Fibroblast of mammary gland (primary cell): Measurements from ENCODE around the gene MOB3C.

Experiments
- DNase-seq: peaks from one replicate; pipeline ENCODE4 v3.0.0-alpha.2; 2010; ENCODE audit warnings: low read depth
- H3K4me3 ChIP-seq: 2 replicates; pipeline ENCODE4 v1.5.1; 2011; ENCODE audit warnings: low read depth, mild to moderate bottlenecking, low read length, moderate library complexity; ENCODE audit not compliant: control insufficient read depth
- TF ChIP-seq, protein P1 (sequence below): conservative IDR thresholded peaks from 2 replicates; pipeline ENCODE4 v1.5.1; 2011; ENCODE audit warnings: low read depth, low read length, inconsistent platforms; ENCODE audit not compliant: control insufficient read depth, insufficient read depth

The MOB3C gene

DNA sequence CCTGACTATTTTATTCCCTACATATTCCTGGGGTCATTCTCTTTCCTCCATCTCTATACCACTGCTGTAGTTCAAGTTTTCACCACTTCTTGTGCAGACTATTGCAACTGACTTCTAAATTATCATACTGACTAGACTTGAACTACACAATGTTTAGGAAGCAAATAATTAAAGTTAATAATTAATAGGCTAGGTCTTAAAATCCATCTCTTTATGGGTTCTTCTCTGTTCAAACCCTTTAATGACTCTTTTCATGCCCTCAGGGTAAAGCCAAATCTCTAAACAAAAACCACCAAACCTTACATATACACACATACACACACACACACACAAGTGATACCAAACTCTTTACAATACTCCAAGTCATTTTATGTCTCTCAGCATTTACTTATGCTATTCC, 22.3 kb upstream of the MOB3C start:
- TF ChIP-seq, protein P1, sequence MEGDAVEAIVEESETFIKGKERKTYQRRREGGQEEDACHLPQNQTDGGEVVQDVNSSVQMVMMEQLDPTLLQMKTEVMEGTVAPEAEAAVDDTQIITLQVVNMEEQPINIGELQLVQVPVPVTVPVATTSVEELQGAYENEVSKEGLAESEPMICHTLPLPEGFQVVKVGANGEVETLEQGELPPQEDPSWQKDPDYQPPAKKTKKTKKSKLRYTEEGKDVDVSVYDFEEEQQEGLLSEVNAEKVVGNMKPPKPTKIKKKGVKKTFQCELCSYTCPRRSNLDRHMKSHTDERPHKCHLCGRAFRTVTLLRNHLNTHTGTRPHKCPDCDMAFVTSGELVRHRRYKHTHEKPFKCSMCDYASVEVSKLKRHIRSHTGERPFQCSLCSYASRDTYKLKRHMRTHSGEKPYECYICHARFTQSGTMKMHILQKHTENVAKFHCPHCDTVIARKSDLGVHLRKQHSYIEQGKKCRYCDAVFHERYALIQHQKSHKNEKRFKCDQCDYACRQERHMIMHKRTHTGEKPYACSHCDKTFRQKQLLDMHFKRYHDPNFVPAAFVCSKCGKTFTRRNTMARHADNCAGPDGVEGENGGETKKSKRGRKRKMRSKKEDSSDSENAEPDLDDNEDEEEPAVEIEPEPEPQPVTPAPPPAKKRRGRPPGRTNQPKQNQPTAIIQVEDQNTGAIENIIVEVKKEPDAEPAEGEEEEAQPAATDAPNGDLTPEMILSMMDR = no peak
- no peak overlapping the region for H3K4me3 ChIP-seq
- no peak for DNase-seq

DNA sequence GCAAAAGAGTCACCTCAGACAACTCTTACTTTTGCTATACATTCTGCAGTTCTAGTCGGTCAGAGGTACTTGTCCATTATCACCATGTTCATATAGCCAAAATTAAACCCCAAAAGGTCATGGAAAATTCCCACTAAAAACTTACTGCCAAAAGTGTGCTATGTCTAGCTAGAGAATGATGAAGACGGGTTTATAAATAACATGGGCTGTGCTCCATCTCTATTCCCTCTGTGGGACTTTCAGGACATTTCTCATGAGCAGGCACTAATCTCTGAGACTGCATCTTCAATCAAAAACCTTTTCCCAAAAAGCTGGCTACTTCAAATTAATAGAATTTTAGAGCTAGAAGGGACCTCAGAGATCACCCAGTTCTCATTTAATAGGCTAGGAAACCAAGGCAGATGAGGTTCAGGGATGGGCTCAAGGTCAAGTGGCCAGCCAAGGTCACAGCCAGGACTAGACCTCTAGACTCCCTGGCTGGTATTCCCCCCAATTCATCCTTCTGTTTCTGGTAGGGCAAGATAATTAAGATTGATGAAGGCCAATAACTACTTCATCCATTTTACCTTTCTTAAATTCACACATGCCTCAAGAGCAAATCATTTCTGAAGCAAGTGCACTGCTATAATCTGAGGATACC, 21.0 kb upstream of the MOB3C start:
- DNase-seq = no peak
- H3K4me3 ChIP-seq = no peak overlapping the region
- TF ChIP-seq, protein P1 = no peak

DNA sequence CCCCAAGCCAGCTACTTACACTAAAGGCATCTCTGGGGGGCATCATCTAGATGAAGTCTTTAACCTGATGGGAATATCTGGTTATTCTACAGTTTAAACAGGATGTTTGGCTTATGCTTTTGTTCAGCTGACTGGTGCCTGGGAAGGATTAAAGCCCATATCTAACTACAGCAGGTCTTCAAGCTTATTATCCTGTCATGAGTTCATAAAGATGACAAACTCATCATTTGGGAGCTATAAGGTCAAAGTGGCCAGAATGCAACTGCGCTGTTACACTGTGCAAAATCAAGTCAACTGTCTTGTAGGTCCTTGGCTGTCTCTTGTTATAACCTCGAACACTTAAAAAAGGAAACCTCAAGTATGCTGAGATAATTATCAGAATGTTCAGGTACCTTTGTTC, 18.6 kb upstream of the MOB3C start:
- no peak for DNase-seq
- H3K4me3 ChIP-seq = no peak overlapping the region
- TF ChIP-seq, protein P1 = no peak

GRCh38 chr1:46630719-46631118, 14.1 kb upstream of the MOB3C start:
- TF ChIP-seq, protein P1 = no peak
- no peak overlapping the region for H3K4me3 ChIP-seq
- DNase-seq = no peak

- TF ChIP-seq, protein P1 = no peak
- H3K4me3 ChIP-seq = no peak overlapping the region
- DNase-seq = no peak
Observed at GRCh38 chr1:46623743-46624644, 7.4 kb upstream of the MOB3C start.

GRCh38 chr1:46622344-46622743, 5.7 kb upstream of the MOB3C start:
- TF ChIP-seq, protein P1 = peak; percentile 55
- H3K4me3 ChIP-seq = no peak overlapping the region
- DNase-seq = peak; percentile 48
